ENCODE data around the gene TBC1D22B. TPM values are rescaled to one million over a fixed set of nuclear protein-coding genes. Genes with fewer than 3 reads are reported as not detected.
A peak's percentile ranks its signal among the peaks of the same experiment; 100 is the strongest.

Gene TBC1D22B
- total and polyA plus RNA-seq, 2 of the 13 experiments (the other 11 are each of a cell fraction or from before 2014, with no cell fraction given): 9.7 to 12.9 TPM

DNA sequence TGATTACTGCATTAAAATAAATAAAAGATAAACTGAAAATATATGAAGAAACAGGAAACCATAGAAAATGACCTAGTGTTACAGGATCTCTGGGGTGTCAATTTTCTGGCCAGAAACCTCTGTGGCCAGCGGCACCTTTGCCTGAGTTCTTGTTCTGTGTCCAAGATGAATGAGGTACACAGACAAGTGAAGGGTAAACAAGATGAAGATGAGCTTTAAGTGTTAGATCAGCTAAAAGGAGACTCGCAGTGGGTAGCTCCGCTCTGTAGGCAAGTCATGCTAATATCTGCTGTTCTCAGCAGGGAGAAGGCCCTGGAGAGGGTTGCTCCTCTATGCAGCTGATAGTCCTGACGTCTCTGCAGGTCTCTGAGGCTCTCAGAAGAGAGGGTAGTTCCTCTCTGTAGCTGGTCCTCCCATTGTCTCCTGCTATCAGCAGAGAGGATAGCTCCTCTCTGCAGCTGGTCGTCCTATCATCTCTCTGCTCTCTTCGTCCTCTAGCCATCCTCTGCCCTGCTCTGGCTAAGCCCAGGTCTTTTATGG, 35.9 kb upstream of the TBC1D22B start (continued):
- TF ChIP-seq GTF3A (CRISPR knock-in tag; conservative IDR thresholded peaks at IDR 0.05): no peak
- 0 out of 2 replicates have a peak, but pooled peaks have one; percentile 49 for TF ChIP-seq GLI4 (CRISPR knock-in tag; IDR thresholded peaks at IDR 0.05; ENCODE audit: borderline replicate concordance)
- TF ChIP-seq ZNF746 (CRISPR knock-in tag; IDR thresholded peaks at IDR 0.05): no peak
- TF ChIP-seq, protein P1, sequence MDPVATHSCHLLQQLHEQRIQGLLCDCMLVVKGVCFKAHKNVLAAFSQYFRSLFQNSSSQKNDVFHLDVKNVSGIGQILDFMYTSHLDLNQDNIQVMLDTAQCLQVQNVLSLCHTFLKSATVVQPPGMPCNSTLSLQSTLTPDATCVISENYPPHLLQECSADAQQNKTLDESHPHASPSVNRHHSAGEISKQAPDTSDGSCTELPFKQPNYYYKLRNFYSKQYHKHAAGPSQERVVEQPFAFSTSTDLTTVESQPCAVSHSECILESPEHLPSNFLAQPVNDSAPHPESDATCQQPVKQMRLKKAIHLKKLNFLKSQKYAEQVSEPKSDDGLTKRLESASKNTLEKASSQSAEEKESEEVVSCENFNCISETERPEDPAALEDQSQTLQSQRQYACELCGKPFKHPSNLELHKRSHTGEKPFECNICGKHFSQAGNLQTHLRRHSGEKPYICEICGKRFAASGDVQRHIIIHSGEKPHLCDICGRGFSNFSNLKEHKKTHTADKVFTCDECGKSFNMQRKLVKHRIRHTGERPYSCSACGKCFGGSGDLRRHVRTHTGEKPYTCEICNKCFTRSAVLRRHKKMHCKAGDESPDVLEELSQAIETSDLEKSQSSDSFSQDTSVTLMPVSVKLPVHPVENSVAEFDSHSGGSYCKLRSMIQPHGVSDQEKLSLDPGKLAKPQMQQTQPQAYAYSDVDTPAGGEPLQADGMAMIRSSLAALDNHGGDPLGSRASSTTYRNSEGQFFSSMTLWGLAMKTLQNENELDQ (CRISPR knock-in tag; IDR thresholded peaks at IDR 0.05; ENCODE audit: borderline replicate concordance): peak; percentile 28; the same call in 1 of the 2 replicates
- TF ChIP-seq ZNF441 (CRISPR knock-in tag; IDR thresholded peaks at IDR 0.05; ENCODE audit: borderline replicate concordance): 0 out of 2 replicates have a peak, but pooled peaks have one; percentile 67
- no peak for TF ChIP-seq PAF1 (CRISPR knock-in tag; IDR thresholded peaks at IDR 0.05)
- no peak for TF ChIP-seq ZNF660 (CRISPR knock-in tag; IDR thresholded peaks at IDR 0.05; ENCODE audit: borderline replicate concordance, low read depth)
- TF ChIP-seq, protein P2, sequence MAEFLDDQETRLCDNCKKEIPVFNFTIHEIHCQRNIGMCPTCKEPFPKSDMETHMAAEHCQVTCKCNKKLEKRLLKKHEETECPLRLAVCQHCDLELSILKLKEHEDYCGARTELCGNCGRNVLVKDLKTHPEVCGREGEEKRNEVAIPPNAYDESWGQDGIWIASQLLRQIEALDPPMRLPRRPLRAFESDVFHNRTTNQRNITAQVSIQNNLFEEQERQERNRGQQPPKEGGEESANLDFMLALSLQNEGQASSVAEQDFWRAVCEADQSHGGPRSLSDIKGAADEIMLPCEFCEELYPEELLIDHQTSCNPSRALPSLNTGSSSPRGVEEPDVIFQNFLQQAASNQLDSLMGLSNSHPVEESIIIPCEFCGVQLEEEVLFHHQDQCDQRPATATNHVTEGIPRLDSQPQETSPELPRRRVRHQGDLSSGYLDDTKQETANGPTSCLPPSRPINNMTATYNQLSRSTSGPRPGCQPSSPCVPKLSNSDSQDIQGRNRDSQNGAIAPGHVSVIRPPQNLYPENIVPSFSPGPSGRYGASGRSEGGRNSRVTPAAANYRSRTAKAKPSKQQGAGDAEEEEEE (CRISPR knock-in tag; IDR thresholded peaks at IDR 0.05; ENCODE audit: borderline replicate concordance): no peak
- 0 out of 2 replicates have a peak, but pooled peaks have one; percentile 51 for TF ChIP-seq MTF2 (CRISPR knock-in tag; IDR thresholded peaks at IDR 0.05; ENCODE audit: borderline replicate concordance)
- TF ChIP-seq MTA1 (CRISPR knock-in tag; IDR thresholded peaks at IDR 0.05; ENCODE audit: borderline replicate concordance): no peak
- TF ChIP-seq PHF21A (CRISPR knock-in tag; IDR thresholded peaks at IDR 0.05): no peak
- TF ChIP-seq ZNF44 (CRISPR knock-in tag; IDR thresholded peaks at IDR 0.05): no peak
- TF ChIP-seq ZNF782 (CRISPR knock-in tag; IDR thresholded peaks at IDR 0.05; ENCODE audit: borderline replicate concordance): no peak
- TF ChIP-seq ZNF83 (CRISPR knock-in tag; IDR thresholded peaks at IDR 0.05; ENCODE audit: borderline replicate concordance): no peak
- TF ChIP-seq, protein P3, sequence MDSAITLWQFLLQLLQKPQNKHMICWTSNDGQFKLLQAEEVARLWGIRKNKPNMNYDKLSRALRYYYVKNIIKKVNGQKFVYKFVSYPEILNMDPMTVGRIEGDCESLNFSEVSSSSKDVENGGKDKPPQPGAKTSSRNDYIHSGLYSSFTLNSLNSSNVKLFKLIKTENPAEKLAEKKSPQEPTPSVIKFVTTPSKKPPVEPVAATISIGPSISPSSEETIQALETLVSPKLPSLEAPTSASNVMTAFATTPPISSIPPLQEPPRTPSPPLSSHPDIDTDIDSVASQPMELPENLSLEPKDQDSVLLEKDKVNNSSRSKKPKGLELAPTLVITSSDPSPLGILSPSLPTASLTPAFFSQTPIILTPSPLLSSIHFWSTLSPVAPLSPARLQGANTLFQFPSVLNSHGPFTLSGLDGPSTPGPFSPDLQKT (CRISPR knock-in tag; IDR thresholded peaks at IDR 0.05; ENCODE audit: borderline replicate concordance): no peak
- TF ChIP-seq ZMAT3 (CRISPR knock-in tag; conservative IDR thresholded peaks at IDR 0.05): no peak
- no peak for TF ChIP-seq TCF7L2 (IDR thresholded peaks at IDR 0.05; ENCODE audit: low read depth, low read length)
- no peak for TF ChIP-seq ZNF232 (CRISPR knock-in tag; IDR thresholded peaks at IDR 0.05; ENCODE audit: borderline replicate concordance)
- no peak for TF ChIP-seq ZNF451 (CRISPR knock-in tag; IDR thresholded peaks at IDR 0.05)
- TF ChIP-seq ZNF720 (CRISPR knock-in tag; IDR thresholded peaks at IDR 0.05): no peak
- TF ChIP-seq KAT2B (IDR thresholded peaks at IDR 0.05; ENCODE audit: borderline replicate concordance, low read depth, low read length): no peak
- TF ChIP-seq ZNF17 (CRISPR knock-in tag; IDR thresholded peaks at IDR 0.05): no peak
- TF ChIP-seq, protein P4, sequence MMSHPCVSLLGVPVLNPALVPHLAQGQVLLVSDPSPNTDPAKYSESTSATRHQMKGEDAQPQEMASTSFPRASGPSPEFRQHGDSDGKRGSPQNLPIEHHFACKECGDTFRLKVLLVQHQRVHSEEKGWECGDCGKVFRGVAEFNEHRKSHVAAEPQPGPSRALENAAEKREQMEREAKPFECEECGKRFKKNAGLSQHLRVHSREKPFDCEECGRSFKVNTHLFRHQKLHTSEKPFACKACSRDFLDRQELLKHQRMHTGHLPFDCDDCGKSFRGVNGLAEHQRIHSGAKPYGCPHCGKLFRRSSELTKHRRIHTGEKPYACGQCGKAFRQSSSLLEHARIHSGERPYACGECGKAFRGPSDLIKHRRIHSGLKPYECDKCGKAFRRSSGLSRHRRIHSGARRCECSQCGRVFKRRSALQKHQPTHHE (CRISPR knock-in tag; IDR thresholded peaks at IDR 0.05; ENCODE audit: borderline replicate concordance): peak; percentile 15; the same call in 1 of the 2 replicates
- no peak for TF ChIP-seq ZNF367 (CRISPR knock-in tag; IDR thresholded peaks at IDR 0.05; ENCODE audit: borderline replicate concordance)

All from HepG2 (cell line).